ENCODE measurements around the gene PLA2R1. TPM values are rescaled to one million over a fixed set of nuclear protein-coding genes. Genes with fewer than 3 reads are reported as not detected.
A peak's percentile ranks its signal among the peaks of the same experiment; 100 is the strongest.

The PLA2R1 gene
- total and polyA plus RNA-seq, 10 of the 15 experiments (the other 5 are each of a cell fraction or from before 2014, with no cell fraction given) = 0.01 to 0.05 (median 0.02) TPM; not detected in 6

- TF ChIP-seq RUNX3 (IDR thresholded peaks at IDR 0.05; ENCODE audit: low read length) (no peak), NFYB (IDR thresholded peaks at IDR 0.05; ENCODE audit: insufficient read depth, low read depth, low read length) (no peak), NFIC (IDR thresholded peaks at IDR 0.05; ENCODE audit: low read depth, low read length) (no peak)
These were observed 159.7 kb downstream of the PLA2R1 start (continued) for GRCh38 chr2:159902722-159903121.

DNA sequence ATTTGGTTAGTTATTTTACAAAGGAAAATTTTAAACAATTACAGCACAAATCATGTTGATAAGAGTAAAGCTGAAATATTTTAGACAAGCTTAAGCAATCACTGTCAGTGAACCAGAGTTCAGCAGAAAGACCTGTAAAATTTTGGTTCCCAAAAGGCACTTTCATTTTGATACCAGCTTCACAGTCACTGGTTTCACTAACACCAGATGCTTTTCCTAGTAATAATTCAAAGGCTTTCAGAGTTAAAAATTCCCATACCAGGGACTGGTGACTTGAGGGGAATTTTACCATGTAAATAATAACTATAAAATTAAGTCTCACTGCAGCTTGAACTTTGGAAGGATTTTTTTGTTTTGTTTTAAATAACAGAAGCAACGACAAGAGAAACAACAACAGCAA, 162.1 kb downstream of the PLA2R1 start:
- Histone ChIP-seq H3K4me2 (ENCODE audit: control insufficient read depth, insufficient read depth) (peak overlapping the region; percentile 73), H3K79me2 (ENCODE audit: control insufficient read depth, insufficient read depth, low read length) (peaks cover 86% of the 10 kb centered on the region), H3K4me1 (ENCODE audit: control insufficient read depth, insufficient read depth, low read length) (peaks cover 56% of the 10 kb centered on the region), H3K4me3 (peak overlapping the region; percentile 54), H3K9me3 (replicated peaks; ENCODE audit: control insufficient read depth, insufficient read depth, low read length) (no peaks in the 10 kb centered on the region), H3K27me3 (replicated peaks in 1 of 2; ENCODE audit: control insufficient read depth in 2 of 2, insufficient read depth in 2 of 2, low read length in 1 of 2) (no peaks in the 10 kb centered on the region), H2AFZ (ENCODE audit: control insufficient read depth, low read depth, low read length) (no peak overlapping the region), H4K20me1 (ENCODE audit: control insufficient read depth, insufficient read depth) (no peaks in the 10 kb centered on the region), H3K36me3 (ENCODE audit: control insufficient read depth in 2 of 2, insufficient read depth in 2 of 2, low read length in 1 of 2) (peaks cover 0 to 15% of the 10 kb centered on the region in 2 experiments; a peak in 3 of 4 replicates), H3K27ac (ENCODE audit: control insufficient read depth, insufficient read depth) (peak overlapping the region; percentile 83), H3K9ac (ENCODE audit: control insufficient read depth, insufficient read depth, low read length) (peak overlapping the region; percentile 55)
- in situ Hi-C loops (cut with MboI) = no loop called here
- ChIA-PET SMC1A (ENCODE audit: uncharacterized antibody, unreplicated experiment) (interaction anchor here (0.7 to 51.7 kb wide), 7 partner anchors 1 to 384 kb away, joined by 3 to 1536 read pairs (median 4); partner anchors contain the start of gene LY75), CTCF (interaction anchor here (0.9 to 22.7 kb wide), 10 partner anchors 8 to 188 kb away, joined by 3 to 335 read pairs (median 5); partner anchors contain the start of gene MARCHF7), POLR2A (interaction anchor here (0.6 to 46.2 kb wide), 8 partner anchors 1 to 286 kb away, joined by 3 to 840 read pairs (median 8); partner anchors contain the start of genes LY75 and MARCHF7), RAD21 (ENCODE audit: unreplicated experiment) (interaction anchor here (0.7 to 11.6 kb wide), 14 partner anchors 9 to 67 kb away, joined by 3 to 137 read pairs (median 6); no protein-coding TSS in a partner anchor)
- ATAC-seq (no peak), DNase-seq (ENCODE audit: low read depth, low spot score) (no peak), FAIRE-seq (no peak)
- no TSS peak for BruUV-seq (replicated peaks)
- intact Hi-C loops (cut with micrococcal nuclease; ENCODE audit: unreplicated experiment) = no loop called here
- 0% methylated on average over 1 of the region's 1 CpG for WGBS (ENCODE audit: insufficient coverage, insufficient replicate concordance, low lambda C conversion rate, missing lambda C conversion rate)
- no peak for TF ChIP-seq POLR2A (IDR thresholded peaks at IDR 0.05; ENCODE audit: low read depth, low read length)
- TF ChIP-seq ZBTB40 (IDR thresholded peaks at IDR 0.05; ENCODE audit: borderline replicate concordance) = no peak
- TF ChIP-seq, protein P1, sequence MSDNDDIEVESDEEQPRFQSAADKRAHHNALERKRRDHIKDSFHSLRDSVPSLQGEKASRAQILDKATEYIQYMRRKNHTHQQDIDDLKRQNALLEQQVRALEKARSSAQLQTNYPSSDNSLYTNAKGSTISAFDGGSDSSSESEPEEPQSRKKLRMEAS (IDR thresholded peaks at IDR 0.05; ENCODE audit: low read depth, low read length) = no peak
- peak; percentile 28; the same call in 1 of the 2 replicates for TF ChIP-seq CREM (IDR thresholded peaks at IDR 0.05; ENCODE audit: low read depth)
- TF ChIP-seq CBX5 (IDR thresholded peaks at IDR 0.05; ENCODE audit: low read depth) = no peak
- TF ChIP-seq TARDBP (IDR thresholded peaks at IDR 0.05; ENCODE audit: borderline replicate concordance) = no peak
- TF ChIP-seq DPF2 (IDR thresholded peaks at IDR 0.05) = 0 out of 2 replicates have a peak, but pooled peaks have one; percentile 16
- no peak for TF ChIP-seq ETV6 (conservative IDR thresholded peaks at IDR 0.05 in 1 of 2, IDR thresholded peaks at IDR 0.05 in 1 of 2; ENCODE audit: borderline replicate concordance in 1 of 2, low read depth in 1 of 2)
- TF ChIP-seq POU2F2 (IDR thresholded peaks at IDR 0.05; ENCODE audit: borderline replicate concordance, low read depth, low read length) = no peak
- peak; percentile 73 for TF ChIP-seq RELB (IDR thresholded peaks at IDR 0.05; ENCODE audit: low read depth)
- TF ChIP-seq MYC (IDR thresholded peaks at IDR 0.05; ENCODE audit: insufficient read depth, insufficient read length, insufficient replicate concordance, low read length, severe bottlenecking) = no peak
- no peak for TF ChIP-seq SIN3A (IDR thresholded peaks at IDR 0.05; ENCODE audit: low read depth, low read length)
- TF ChIP-seq SMC3 (IDR thresholded peaks at IDR 0.05; ENCODE audit: borderline replicate concordance, low read length) = no peak
- TF ChIP-seq BHLHE40 (IDR thresholded peaks at IDR 0.05; ENCODE audit: borderline replicate concordance in 1 of 2, low read depth in 2 of 2, low read length in 1 of 2) = no peak
- TF ChIP-seq RFX5 (IDR thresholded peaks at IDR 0.05; ENCODE audit: low read depth, low read length) = no peak
